GM21423 (cell line): Measurements from ENCODE around the gene KIF3B.
A peak's percentile ranks its signal among the peaks of the same experiment; 100 is the strongest.
"Not testable (repeated sequence)": the region's sequence is repeated elsewhere in the genome, so short reads cannot be mapped to it uniquely, and the experiment has no call there.

Source experiments
- ATAC-seq: cut with Tn5 transposase; IDR thresholded peaks from one replicate; pipeline ENCODE4 v1.9.1; 2021; ENCODE audit warnings: mild to moderate bottlenecking, moderate library complexity; ENCODE audit not compliant: unreplicated experiment

The KIF3B gene

GRCh38 chr20:32246208-32246607 lies 31.2 kb upstream of the KIF3B start:
- not testable (repeated sequence) for ATAC-seq

DNA sequence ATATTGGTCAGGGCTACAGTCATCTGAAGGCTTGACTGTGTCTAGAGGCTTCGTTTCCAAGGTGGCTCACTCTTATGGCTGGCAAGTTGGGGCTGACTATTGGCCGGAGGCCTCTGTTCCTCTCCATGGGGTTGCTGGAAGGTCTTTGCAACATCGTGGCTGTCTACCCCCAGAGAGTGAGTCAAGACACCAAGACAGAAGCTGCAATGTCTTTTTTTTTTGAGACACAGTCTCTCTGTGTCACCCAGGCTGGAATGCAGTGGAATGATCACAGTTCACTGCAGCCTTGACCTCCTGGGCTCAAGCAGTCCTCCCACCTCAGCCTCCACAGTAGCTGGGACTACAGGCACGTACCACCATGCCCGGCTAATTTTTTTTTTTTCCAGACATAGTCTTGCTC lies 29.4 kb upstream of the KIF3B start:
- ATAC-seq = no peak

- no peak for ATAC-seq
Measured at GRCh38 chr20:32249030-32249738, 28.3 kb upstream of the KIF3B start.

- ATAC-seq = no peak
Measured at GRCh38 chr20:32251470-32251869, 26.0 kb upstream of the KIF3B start.

DNA sequence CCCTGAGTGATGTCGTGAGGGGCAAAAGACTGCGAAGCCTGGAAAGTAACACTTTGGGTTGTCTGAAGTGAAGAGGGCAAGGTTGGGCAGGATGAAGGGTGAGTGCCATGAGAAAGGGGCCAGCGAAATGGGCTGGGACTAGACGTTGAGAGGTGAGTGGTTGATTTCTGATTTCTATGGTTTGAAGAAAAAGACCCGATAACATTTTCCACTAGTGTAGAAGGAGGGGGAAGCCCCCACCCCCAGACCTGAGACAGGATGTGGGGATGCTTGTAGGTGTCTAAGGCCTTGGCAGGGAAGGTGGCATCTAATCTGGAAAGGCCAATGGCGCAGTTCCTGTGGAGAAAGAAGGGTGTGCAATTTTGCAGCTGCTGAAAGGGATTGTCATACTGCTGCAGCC lies 25.3 kb upstream of the KIF3B start:
- ATAC-seq = no peak

GRCh38 chr20:32260973-32261372 lies 16.5 kb upstream of the KIF3B start:
- ATAC-seq = not testable (repeated sequence)

GRCh38 chr20:32261644-32262043 lies 15.8 kb upstream of the KIF3B start:
- ATAC-seq = no peak

GRCh38 chr20:32263398-32263954 lies 14.0 kb upstream of the KIF3B start:
- ATAC-seq = no peak

DNA sequence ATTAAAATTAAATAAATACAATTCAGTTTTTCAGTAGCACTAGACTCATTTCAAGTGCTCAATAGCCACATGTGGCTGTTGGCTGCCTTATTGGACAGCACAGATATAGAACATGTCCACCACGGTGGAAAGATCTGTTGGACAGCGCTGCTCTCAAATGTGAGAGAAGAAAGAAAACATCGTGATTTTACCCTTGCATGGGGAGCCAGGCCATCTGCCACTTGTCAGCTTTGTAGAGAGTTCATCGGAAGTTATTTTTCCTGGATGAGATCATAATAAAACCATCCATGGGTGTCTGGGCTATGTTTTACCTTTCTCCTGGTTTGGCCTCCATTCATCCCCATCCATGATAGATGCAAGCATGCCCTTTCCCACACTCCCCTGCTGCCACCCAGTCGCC lies 5.8 kb upstream of the KIF3B start:
- no peak for ATAC-seq

DNA sequence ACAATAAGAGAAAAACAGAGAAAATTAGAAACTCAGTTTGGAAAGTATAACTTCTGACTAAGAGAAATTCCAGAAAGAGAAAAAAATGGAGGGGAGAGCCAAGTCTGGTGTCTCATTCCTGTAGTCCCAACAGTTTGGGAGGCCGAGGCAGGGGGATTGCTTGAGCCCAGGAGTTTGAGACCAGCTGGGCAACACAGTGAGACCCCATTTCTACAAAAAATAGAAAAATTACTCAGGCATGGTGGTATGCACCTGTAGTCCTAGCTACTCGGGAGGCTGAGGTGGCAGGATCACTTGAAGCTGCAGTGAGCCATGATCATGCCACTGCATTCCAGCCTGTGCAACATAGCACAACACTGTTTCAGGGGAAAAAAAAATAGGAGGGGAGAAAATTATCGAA lies 3.1 kb upstream of the KIF3B start:
- ATAC-seq = no peak

DNA sequence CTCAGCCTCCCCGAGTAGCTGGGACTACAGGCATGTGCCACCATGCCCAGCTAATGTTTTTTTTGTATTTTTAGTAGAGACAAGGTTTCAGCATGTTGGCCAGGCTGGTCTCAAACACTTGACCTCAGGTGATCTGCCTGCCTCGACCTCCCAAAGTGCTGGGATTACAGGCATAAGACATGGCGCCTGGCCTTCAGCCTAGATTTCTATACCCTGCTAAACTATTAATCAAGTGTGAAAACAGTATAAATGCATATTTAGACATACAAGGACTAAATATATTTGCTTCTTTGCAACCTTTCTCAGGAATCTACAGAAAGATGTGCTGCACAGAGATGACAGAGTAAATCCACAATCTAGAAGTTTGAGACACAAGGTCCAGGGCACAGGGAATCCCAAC lies 2.3 kb upstream of the KIF3B start:
- ATAC-seq = not testable (repeated sequence)

DNA sequence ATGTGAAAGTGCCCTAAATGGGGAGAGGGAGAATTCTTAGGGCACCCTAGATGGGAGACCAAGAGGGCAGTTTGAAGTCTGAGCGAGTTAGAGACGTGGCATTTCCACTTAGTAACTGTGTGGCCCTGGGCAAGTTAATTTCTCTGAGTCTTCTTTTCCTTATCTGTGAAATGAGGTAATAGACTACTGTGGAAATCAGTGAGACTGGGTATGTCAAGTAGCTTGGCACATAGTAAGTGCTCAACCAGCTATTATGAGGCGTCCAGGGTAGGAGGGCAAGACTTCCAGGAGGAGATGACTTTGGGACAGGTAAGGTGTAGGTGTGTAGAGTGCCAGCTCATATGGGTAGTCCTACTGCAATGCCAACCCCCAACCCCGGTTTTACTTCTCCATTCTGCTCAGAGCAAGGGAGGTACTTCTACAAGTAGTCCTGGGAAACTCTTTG lies 770 bp downstream of the KIF3B start:
- ATAC-seq = peak; percentile 67

GRCh38 chr20:32281711-32282110 lies 4.3 kb downstream of the KIF3B start:
- no peak for ATAC-seq

DNA sequence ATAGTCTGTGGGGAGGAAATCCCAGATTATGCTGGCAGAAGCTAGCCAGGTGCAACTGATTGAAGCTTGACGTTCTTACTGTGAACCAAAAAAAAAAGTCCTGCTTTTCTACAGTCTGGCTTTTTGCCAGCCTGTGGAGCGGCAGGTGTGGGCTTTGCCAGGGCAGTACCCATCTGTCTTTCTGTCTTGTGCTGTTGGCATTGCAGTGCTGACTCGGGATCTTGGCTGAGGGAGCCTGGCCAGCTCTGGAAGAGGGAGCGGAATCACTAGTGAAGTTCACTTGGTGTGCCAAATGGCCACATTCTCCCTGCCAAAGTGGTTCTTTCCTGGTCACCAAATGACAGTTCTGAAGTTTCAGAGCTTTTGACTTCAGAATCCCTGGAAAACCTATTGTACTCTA lies 5.0 kb downstream of the KIF3B start:
- no peak for ATAC-seq

DNA sequence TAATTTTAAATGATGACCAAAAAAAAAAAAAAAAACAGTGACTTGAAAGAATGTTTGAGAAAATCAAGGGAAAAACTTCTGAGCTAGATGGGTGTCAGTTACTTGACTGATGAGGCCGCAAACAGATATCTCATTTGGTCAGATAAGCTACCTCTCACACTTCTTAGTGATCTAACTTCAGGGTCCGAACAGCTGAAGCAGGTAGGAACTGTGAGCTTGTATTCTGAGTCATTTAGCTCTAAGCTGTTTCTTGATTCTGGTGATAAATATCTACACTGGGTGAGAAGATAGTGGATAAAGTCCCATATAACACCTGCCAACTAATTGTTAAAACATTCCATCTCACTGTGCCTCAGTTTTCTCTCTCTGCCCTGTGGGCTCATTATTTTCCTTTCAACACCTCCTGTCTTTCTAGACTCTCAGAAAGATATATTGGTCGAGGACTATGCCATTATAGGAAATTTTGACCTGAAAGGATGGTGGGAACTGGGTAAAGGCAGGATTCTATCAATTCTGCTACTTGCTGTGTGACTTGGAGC lies 7.7 kb downstream of the KIF3B start:
- no peak for ATAC-seq

GRCh38 chr20:32285621-32286371 lies 8.3 kb downstream of the KIF3B start:
- ATAC-seq = peak; percentile 77

DNA sequence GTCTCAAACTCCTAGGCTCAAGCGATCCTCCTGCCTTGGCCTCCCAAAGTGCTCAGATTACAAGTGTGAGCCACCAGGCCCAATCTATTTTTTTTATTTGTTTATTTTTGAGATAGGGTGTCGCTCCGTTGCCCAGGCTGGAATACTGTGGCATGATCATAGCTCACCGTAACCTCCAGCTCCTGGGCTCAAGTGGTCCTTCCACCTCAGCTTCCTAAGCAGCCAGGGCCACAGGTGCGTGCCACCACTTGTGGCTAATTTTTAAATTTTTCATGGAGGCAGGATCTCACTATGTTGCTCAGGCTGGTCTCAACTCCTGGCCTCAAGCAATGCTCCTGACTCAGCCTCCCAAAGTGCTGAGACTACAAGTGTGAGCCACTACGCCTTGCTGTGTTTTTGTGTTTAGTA lies 9.8 kb downstream of the KIF3B start:
- ATAC-seq = no peak

GRCh38 chr20:32288225-32288849 lies 10.9 kb downstream of the KIF3B start:
- ATAC-seq = no peak

- not testable (repeated sequence) for ATAC-seq
Measured at GRCh38 chr20:32289299-32289660, 11.8 kb downstream of the KIF3B start.

DNA sequence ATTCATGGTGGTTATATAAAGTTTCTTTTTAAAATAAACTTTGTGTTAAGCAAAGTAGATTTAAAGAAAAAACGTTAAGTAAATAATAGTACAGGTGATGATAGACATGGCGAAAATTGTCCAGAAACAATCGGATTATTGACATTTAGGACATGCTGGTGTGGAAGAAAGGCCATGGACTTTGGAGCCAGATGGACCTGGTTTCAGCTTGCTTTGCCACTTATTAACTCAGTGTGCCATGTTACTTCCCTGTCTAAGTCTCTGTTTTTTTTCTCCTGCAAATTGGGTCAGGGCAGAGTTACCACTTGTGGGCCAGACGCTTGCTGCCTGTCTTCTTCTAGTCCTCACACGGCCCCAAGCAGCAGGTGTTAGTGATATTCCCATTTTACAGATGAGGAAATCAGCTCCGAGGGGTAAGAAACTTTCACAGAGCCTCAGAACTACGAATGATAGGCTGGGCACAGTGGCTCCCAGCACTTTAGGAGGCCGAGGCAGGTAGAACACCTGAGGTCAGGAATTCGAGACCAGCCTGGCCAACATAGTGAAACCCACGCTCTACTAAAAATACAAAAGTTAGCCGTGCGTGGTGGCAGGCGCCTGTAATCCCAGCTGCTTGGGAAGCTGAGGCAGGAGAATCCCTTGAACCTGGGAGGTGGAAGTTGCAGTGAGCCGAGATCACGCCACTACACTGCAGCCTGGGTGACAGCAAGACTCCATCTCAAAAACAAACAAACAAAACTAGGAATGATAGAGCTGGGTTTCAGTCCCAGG lies 12.4 kb downstream of the KIF3B start:
- ATAC-seq = no peak

DNA sequence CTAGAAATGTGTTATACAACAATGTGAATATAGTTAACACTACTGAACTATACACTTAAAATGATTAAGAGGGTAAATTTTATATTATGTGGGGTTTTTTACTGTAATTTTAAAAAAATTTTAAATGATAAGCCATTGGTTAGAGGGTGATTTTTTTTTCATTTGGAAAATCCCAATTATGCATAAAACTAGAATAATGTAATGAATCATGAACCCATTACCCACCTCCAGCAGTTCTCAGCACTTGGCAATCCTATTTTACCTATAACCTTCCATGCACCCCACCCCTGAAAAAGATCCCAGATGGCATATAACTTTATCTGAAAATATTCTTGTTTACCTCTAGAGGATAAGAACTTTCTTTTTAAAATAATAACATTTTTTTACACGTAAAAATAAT lies 13.7 kb downstream of the KIF3B start:
- ATAC-seq = no peak
